ENCODE measurements around the gene DNAJC15. TPM values are rescaled to one million over a fixed set of nuclear protein-coding genes. Genes with fewer than 3 reads are reported as not detected.

The DNAJC15 gene
- total RNA-seq, 1 donor from 2014 or later: 30.1 TPM

- peaks cover 9% of the 10 kb centered on the region for H3K36me3 ChIP-seq
- H3K9me3 ChIP-seq (replicated peaks): peaks cover 10% of the 10 kb centered on the region
- H3K4me1 ChIP-seq: peaks cover 15% of the 10 kb centered on the region
- H3K27ac ChIP-seq (replicated peaks): no peak overlapping the region
- DNase-seq: no peak
- intact Hi-C loops (cut with micrococcal nuclease): loop anchor here (10.0 kb wide), 1 partner anchor 705 kb away; no protein-coding TSS in a partner anchor
- no peaks in the 10 kb centered on the region for H3K27me3 ChIP-seq (ENCODE audit: low read depth)
- TF ChIP-seq CTCF (IDR thresholded peaks at IDR 0.05; ENCODE audit: borderline replicate concordance): no peak
- H3K4me3 ChIP-seq: no peak overlapping the region
These were observed 66.6 kb downstream of the DNAJC15 start for GRCh38 chr13:43089912-43090498.

GRCh38 chr13:43094901-43095300 is 71.5 kb downstream of the DNAJC15 start:
- intact Hi-C loops (cut with micrococcal nuclease): no loop called here
- Histone ChIP-seq H3K27me3 (ENCODE audit: low read depth) (no peaks in the 10 kb centered on the region), H3K4me3 (no peak overlapping the region), H3K27ac (replicated peaks) (no peak overlapping the region), H3K9me3 (replicated peaks) (peaks cover 3% of the 10 kb centered on the region), H3K4me1 (peaks cover 24% of the 10 kb centered on the region), H3K36me3 (peaks cover 3% of the 10 kb centered on the region)
- TF ChIP-seq CTCF (IDR thresholded peaks at IDR 0.05; ENCODE audit: borderline replicate concordance): no peak
- DNase-seq: no peak

- intact Hi-C loops (cut with micrococcal nuclease): no loop called here
- Histone ChIP-seq H3K9me3 (replicated peaks) (peaks cover 7% of the 10 kb centered on the region), H3K27me3 (ENCODE audit: low read depth) (no peaks in the 10 kb centered on the region), H3K36me3 (no peaks in the 10 kb centered on the region), H3K27ac (replicated peaks) (no peak overlapping the region), H3K4me3 (no peak overlapping the region), H3K4me1 (peaks cover 24% of the 10 kb centered on the region)
- no peak for TF ChIP-seq CTCF (IDR thresholded peaks at IDR 0.05; ENCODE audit: borderline replicate concordance)
- no peak for DNase-seq
These were observed 72.7 kb downstream of the DNAJC15 start for GRCh38 chr13:43095771-43096719.

- intact Hi-C loops (cut with micrococcal nuclease): no loop called here
- TF ChIP-seq CTCF (IDR thresholded peaks at IDR 0.05; ENCODE audit: borderline replicate concordance): no peak
- Histone ChIP-seq H3K9me3 (replicated peaks) (peaks cover 20% of the 10 kb centered on the region), H3K36me3 (no peaks in the 10 kb centered on the region), H3K4me1 (peaks cover 42% of the 10 kb centered on the region), H3K27ac (replicated peaks) (no peak overlapping the region), H3K27me3 (ENCODE audit: low read depth) (no peaks in the 10 kb centered on the region), H3K4me3 (no peak overlapping the region)
- no peak for DNase-seq
These were observed 77.3 kb downstream of the DNAJC15 start for GRCh38 chr13:43100667-43101066.

- H3K27ac ChIP-seq (replicated peaks): no peak overlapping the region
- DNase-seq: no peak
- H3K27me3 ChIP-seq (ENCODE audit: low read depth): no peaks in the 10 kb centered on the region
- H3K4me3 ChIP-seq: no peak overlapping the region
- no peak for TF ChIP-seq CTCF (IDR thresholded peaks at IDR 0.05; ENCODE audit: borderline replicate concordance)
- intact Hi-C loops (cut with micrococcal nuclease): no loop called here
- peaks cover 2% of the 10 kb centered on the region for H3K36me3 ChIP-seq
- peaks cover 20% of the 10 kb centered on the region for H3K9me3 ChIP-seq (replicated peaks)
- H3K4me1 ChIP-seq: peaks cover 37% of the 10 kb centered on the region
These were observed 78.9 kb downstream of the DNAJC15 start for GRCh38 chr13:43102304-43102703.

Measured in left ventricle myocardium inferior (tissue), 1 donor.